Measurements from ENCODE around the gene HOXA2.

The HOXA2 gene

GRCh38 chr7:27130540-27131389 is 28.3 kb upstream of the HOXA2 start, which contains the start of gene HOXA4:
Gene HOXA4 (minus strand): TSS chr7:27130757. CDS start chr7:27130733, 24 bp downstream.
- Histone ChIP-seq H2AK5ac (ENCODE audit: low read length, severe bottlenecking) (no peak within 1 kb of the TSS), H4K8ac (ENCODE audit: low read length) (peak within 1 kb of the TSS; percentile 81), H2BK15ac (ENCODE audit: low read depth, poor library complexity, severe bottlenecking) (peak within 1 kb of the TSS; percentile 82), H3K23ac (ENCODE audit: low read length in 2 of 2) (no peak within 1 kb of the TSS), H3K36me3 (ENCODE audit: control insufficient read depth in 1 of 2, insufficient read depth in 2 of 2, low read depth in 1 of 2, low read length in 2 of 2) (peaks cover 0 to 5% of the 10 kb centered on the region in 2 experiments), H3K14ac (ENCODE audit: low read length in 2 of 2) (peak within 1 kb of the TSS in 1 of 2 experiments; percentile 56), H3K4me3 (ENCODE audit: insufficient read depth in 1 of 2, low read depth in 1 of 2, low read length in 2 of 2) (peak within 1 kb of the TSS; percentile 77 to 83), H3K4me1 (ENCODE audit: control insufficient read depth, insufficient read depth, low read depth, low read length) (peaks cover 8% of the 10 kb centered on the region), H3K4me2 (ENCODE audit: low read length, poor library complexity, severe bottlenecking) (peak within 1 kb of the TSS; percentile 55), H2AFZ (ENCODE audit: low read depth, low read length) (peak within 1 kb of the TSS; percentile 83), H3K9me3 (ENCODE audit: control insufficient read depth, low read length) (no peaks in the 10 kb centered on the region), H2BK5ac (ENCODE audit: low read depth, low read length, poor library complexity, severe bottlenecking) (peak within 1 kb of the TSS; percentile 58), H2BK12ac (ENCODE audit: low read length in 2 of 2) (peak within 1 kb of the TSS in 1 of 2 experiments; percentile 32), H3K9ac (ENCODE audit: low read length) (peak within 1 kb of the TSS; percentile 87), H2BK120ac (ENCODE audit: low read depth, low read length) (no peak within 1 kb of the TSS), H3K4ac (ENCODE audit: low read depth in 1 of 2, low read length in 2 of 2) (peak within 1 kb of the TSS in 1 of 2 experiments; percentile 62), H3K27ac (ENCODE audit: low read length, poor library complexity, severe bottlenecking) (peak within 1 kb of the TSS; percentile 49), H3K18ac (ENCODE audit: low read depth in 1 of 2, low read length in 2 of 2) (peak within 1 kb of the TSS; percentile 67 to 83), H3K79me1 (replicated peaks; ENCODE audit: low read length, poor library complexity, severe bottlenecking) (no peaks in the 10 kb centered on the region), H3K27me3 (ENCODE audit: control insufficient read depth in 1 of 2, insufficient read depth in 1 of 2, low read length in 2 of 2) (no peaks in the 10 kb centered on the region), H4K91ac (ENCODE audit: low read length) (peak within 1 kb of the TSS; percentile 76)
- DNase-seq, result peak; percentile 76
- WGBS, result under 1% methylated on average over 50 of the region's 67 CpGs

- Histone ChIP-seq H3K27me3 (ENCODE audit: control insufficient read depth in 1 of 2, insufficient read depth in 1 of 2, low read length in 2 of 2) (no peaks in the 10 kb centered on the region), H2BK12ac (ENCODE audit: low read length in 2 of 2) (peak overlapping the region in 1 of 2 experiments; percentile 7), H3K4me2 (ENCODE audit: low read length, poor library complexity, severe bottlenecking) (peak overlapping the region; percentile 55), H2BK15ac (ENCODE audit: low read depth, poor library complexity, severe bottlenecking) (no peak overlapping the region), H3K23ac (ENCODE audit: low read length in 2 of 2) (no peak overlapping the region), H3K4me3 (ENCODE audit: insufficient read depth in 1 of 2, low read depth in 1 of 2, low read length in 2 of 2) (peak overlapping the region; percentile 73 to 77), H4K8ac (ENCODE audit: low read length) (peak overlapping the region; percentile 81), H3K9me3 (ENCODE audit: control insufficient read depth, low read length) (no peaks in the 10 kb centered on the region), H3K14ac (ENCODE audit: low read length in 2 of 2) (peak overlapping the region in 1 of 2 experiments; percentile 56), H3K9ac (ENCODE audit: low read length) (peak overlapping the region; percentile 77), H2AFZ (ENCODE audit: low read depth, low read length) (peak overlapping the region; percentile 51), H4K91ac (ENCODE audit: low read length) (no peak overlapping the region), H2BK5ac (ENCODE audit: low read depth, low read length, poor library complexity, severe bottlenecking) (peak overlapping the region; percentile 58), H3K18ac (ENCODE audit: low read depth in 1 of 2, low read length in 2 of 2) (peak overlapping the region in 1 of 2 experiments; percentile 72), H3K27ac (ENCODE audit: low read length, poor library complexity, severe bottlenecking) (no peak overlapping the region), H3K79me1 (replicated peaks; ENCODE audit: low read length, poor library complexity, severe bottlenecking) (no peaks in the 10 kb centered on the region), H2AK5ac (ENCODE audit: low read length, severe bottlenecking) (no peak overlapping the region), H3K4me1 (ENCODE audit: control insufficient read depth, insufficient read depth, low read depth, low read length) (peaks cover 14% of the 10 kb centered on the region), H3K4ac (ENCODE audit: low read depth in 1 of 2, low read length in 2 of 2) (no peak overlapping the region), H3K36me3 (ENCODE audit: control insufficient read depth in 1 of 2, insufficient read depth in 2 of 2, low read depth in 1 of 2, low read length in 2 of 2) (peaks cover 0 to 11% of the 10 kb centered on the region in 2 experiments), H2BK120ac (ENCODE audit: low read depth, low read length) (no peak overlapping the region)
- peak; percentile 7 for DNase-seq
- WGBS, result 4% methylated on average over 66 of the region's 72 CpGs
Measured at GRCh38 chr7:27129729-27130539, 27.5 kb upstream of the HOXA2 start.

GRCh38 chr7:27128776-27129728 is 26.6 kb upstream of the HOXA2 start:
- Histone ChIP-seq H2BK12ac (ENCODE audit: low read length in 2 of 2) (no peak overlapping the region), H4K91ac (ENCODE audit: low read length) (no peak overlapping the region), H3K14ac (ENCODE audit: low read length in 2 of 2) (no peak overlapping the region), H3K79me1 (replicated peaks; ENCODE audit: low read length, poor library complexity, severe bottlenecking) (no peaks in the 10 kb centered on the region), H3K4me3 (ENCODE audit: insufficient read depth in 1 of 2, low read depth in 1 of 2, low read length in 2 of 2) (peak overlapping the region in 1 of 2 experiments; percentile 73), H3K9ac (ENCODE audit: low read length) (peak overlapping the region; percentile 77), H3K36me3 (ENCODE audit: control insufficient read depth in 1 of 2, insufficient read depth in 2 of 2, low read depth in 1 of 2, low read length in 2 of 2) (peaks cover 0 to 19% of the 10 kb centered on the region in 2 experiments), H2BK5ac (ENCODE audit: low read depth, low read length, poor library complexity, severe bottlenecking) (no peak overlapping the region), H3K4me2 (ENCODE audit: low read length, poor library complexity, severe bottlenecking) (peak overlapping the region; percentile 55), H3K27me3 (ENCODE audit: control insufficient read depth in 1 of 2, insufficient read depth in 1 of 2, low read length in 2 of 2) (no peaks in the 10 kb centered on the region), H2BK120ac (ENCODE audit: low read depth, low read length) (no peak overlapping the region), H4K8ac (ENCODE audit: low read length) (no peak overlapping the region), H3K23ac (ENCODE audit: low read length in 2 of 2) (peak overlapping the region in 1 of 2 experiments; percentile 15), H2AK5ac (ENCODE audit: low read length, severe bottlenecking) (peak overlapping the region; percentile 31), H3K4ac (ENCODE audit: low read depth in 1 of 2, low read length in 2 of 2) (no peak overlapping the region), H3K9me3 (ENCODE audit: control insufficient read depth, low read length) (no peaks in the 10 kb centered on the region), H3K27ac (ENCODE audit: low read length, poor library complexity, severe bottlenecking) (no peak overlapping the region), H3K18ac (ENCODE audit: low read depth in 1 of 2, low read length in 2 of 2) (no peak overlapping the region), H3K4me1 (ENCODE audit: control insufficient read depth, insufficient read depth, low read depth, low read length) (peaks cover 18% of the 10 kb centered on the region), H2AFZ (ENCODE audit: low read depth, low read length) (no peak overlapping the region), H2BK15ac (ENCODE audit: low read depth, poor library complexity, severe bottlenecking) (no peak overlapping the region)
- 49% methylated on average over 25 of the region's 28 CpGs for WGBS
- DNase-seq, result no peak

Measured in mesenchymal stem cell (in vitro differentiated cells and primary cell).